Measurements from ENCODE around the gene SLC6A19.

SLC6A19 gene

GRCh38 chr5:1232780-1233179 lies 31.4 kb downstream of the SLC6A19 start:
- Histone ChIP-seq H3K27me3 (ENCODE audit: insufficient read depth, poor library complexity, severe bottlenecking) (no peaks in the 10 kb centered on the region), H3K27ac (replicated peaks) (no peak overlapping the region), H3K4me3 (replicated peaks; ENCODE audit: insufficient read depth, low read length) (no peak overlapping the region)
- DNase-seq (ENCODE audit: low read depth in 1 of 2, low spot score in 1 of 2) = no peak
- TF ChIP-seq, protein P1, sequence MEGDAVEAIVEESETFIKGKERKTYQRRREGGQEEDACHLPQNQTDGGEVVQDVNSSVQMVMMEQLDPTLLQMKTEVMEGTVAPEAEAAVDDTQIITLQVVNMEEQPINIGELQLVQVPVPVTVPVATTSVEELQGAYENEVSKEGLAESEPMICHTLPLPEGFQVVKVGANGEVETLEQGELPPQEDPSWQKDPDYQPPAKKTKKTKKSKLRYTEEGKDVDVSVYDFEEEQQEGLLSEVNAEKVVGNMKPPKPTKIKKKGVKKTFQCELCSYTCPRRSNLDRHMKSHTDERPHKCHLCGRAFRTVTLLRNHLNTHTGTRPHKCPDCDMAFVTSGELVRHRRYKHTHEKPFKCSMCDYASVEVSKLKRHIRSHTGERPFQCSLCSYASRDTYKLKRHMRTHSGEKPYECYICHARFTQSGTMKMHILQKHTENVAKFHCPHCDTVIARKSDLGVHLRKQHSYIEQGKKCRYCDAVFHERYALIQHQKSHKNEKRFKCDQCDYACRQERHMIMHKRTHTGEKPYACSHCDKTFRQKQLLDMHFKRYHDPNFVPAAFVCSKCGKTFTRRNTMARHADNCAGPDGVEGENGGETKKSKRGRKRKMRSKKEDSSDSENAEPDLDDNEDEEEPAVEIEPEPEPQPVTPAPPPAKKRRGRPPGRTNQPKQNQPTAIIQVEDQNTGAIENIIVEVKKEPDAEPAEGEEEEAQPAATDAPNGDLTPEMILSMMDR (IDR thresholded peaks at IDR 0.05; ENCODE audit: insufficient read depth, low read length) = no peak
- TF ChIP-seq POLR2AphosphoS5 (IDR thresholded peaks at IDR 0.05; ENCODE audit: low read depth) (no peak), SPI1 (IDR thresholded peaks at IDR 0.05; ENCODE audit: borderline replicate concordance, low read depth) (no peak), GABPA (IDR thresholded peaks at IDR 0.05; ENCODE audit: low read depth) (no peak), REST (IDR thresholded peaks at IDR 0.05; ENCODE audit: insufficient replicate concordance, low read depth) (no peak)

DNA sequence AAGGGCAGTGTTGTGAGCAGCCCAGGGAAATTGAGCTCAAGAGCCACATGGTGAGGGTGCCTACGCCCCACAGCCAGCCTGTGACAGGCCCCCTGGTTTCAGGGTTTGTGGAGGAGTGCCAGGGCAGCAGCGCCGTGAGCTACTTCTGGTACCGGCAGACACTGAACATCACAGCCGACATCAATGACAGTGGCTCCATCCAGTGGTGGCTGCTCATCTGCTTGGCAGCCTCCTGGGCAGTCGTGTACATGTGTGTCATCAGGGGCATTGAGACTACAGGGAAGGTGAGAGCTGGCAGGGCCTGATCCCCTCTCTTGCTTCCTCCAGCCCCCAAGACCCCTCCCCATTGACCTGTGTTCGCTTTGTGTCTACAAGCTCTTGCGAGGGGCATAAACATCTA lies 34.0 kb downstream of the SLC6A19 start:
- no peak for DNase-seq (ENCODE audit: low read depth in 1 of 2, low spot score in 1 of 2)
- no peak overlapping the region for H3K4me3 ChIP-seq (replicated peaks; ENCODE audit: insufficient read depth, low read length)
- no peaks in the 10 kb centered on the region for H3K27me3 ChIP-seq (ENCODE audit: insufficient read depth, poor library complexity, severe bottlenecking)
- no peak overlapping the region for H3K27ac ChIP-seq (replicated peaks)
- TF ChIP-seq SPI1 (IDR thresholded peaks at IDR 0.05; ENCODE audit: borderline replicate concordance, low read depth) (no peak), REST (IDR thresholded peaks at IDR 0.05; ENCODE audit: insufficient replicate concordance, low read depth) (no peak), POLR2AphosphoS5 (IDR thresholded peaks at IDR 0.05; ENCODE audit: low read depth) (no peak), GABPA (IDR thresholded peaks at IDR 0.05; ENCODE audit: low read depth) (no peak)
- TF ChIP-seq, protein P1 (IDR thresholded peaks at IDR 0.05; ENCODE audit: insufficient read depth, low read length) = no peak

DNA sequence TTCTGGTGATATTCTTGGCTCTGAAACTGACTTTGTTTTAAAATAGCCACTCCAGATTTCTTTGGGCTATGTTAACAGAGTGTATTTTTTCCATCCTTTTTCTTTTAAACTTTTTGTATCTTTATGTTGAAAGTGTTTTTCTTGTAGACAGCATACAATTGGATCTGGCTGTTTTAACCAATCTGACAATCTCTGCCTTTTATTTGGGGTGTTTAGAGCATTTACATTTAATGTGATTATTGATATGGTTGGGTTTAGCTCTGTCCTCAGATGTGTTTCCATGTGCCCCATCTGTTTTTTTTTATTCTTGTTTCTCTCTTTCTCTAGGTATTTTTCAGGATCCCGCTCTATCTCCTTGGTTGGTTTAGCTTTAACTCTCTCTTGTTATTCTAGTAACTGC lies 34.4 kb downstream of the SLC6A19 start:
- Histone ChIP-seq H3K4me3 (replicated peaks; ENCODE audit: insufficient read depth, low read length) (no peak overlapping the region), H3K27ac (replicated peaks) (no peak overlapping the region), H3K27me3 (ENCODE audit: insufficient read depth, poor library complexity, severe bottlenecking) (no peaks in the 10 kb centered on the region)
- TF ChIP-seq GABPA (IDR thresholded peaks at IDR 0.05; ENCODE audit: low read depth) (no peak), SPI1 (IDR thresholded peaks at IDR 0.05; ENCODE audit: borderline replicate concordance, low read depth) (no peak), REST (IDR thresholded peaks at IDR 0.05; ENCODE audit: insufficient replicate concordance, low read depth) (no peak), POLR2AphosphoS5 (IDR thresholded peaks at IDR 0.05; ENCODE audit: low read depth) (no peak)
- no peak for DNase-seq (ENCODE audit: low read depth in 1 of 2, low spot score in 1 of 2)
